Measurements from ENCODE around the gene PHF10. TPM values are rescaled to one million over a fixed set of nuclear protein-coding genes. Genes with fewer than 3 reads are reported as not detected.

Gene PHF10
- total RNA-seq, 1 experiment from 2014 or later, result 6.3 TPM

DNA sequence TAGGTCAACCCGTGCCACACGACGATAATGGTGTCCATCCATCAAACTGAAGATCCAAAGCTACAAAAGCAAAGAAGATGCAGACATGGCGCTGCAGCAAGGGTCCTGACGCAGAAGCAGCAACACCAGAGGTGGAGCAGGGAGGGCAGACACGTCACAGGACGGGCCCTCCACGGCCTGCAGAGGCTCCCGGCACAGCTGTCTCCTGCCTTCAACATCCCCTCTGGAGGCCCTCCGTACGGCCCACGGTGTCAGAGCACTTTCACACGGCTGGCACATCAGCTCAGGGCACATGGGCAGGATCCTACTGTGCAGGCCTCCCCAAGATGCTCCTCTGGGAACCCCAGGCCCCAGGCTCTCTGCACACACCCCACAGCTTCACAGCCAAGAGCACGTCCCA is 60.1 kb downstream of the PHF10 start:
- H3K4me2 ChIP-seq (ENCODE audit: low read length), result no peak overlapping the region
- no peaks in the 10 kb centered on the region for H3F3A ChIP-seq (ENCODE audit: low read length, unreplicated experiment)
- H3K27me3 ChIP-seq (ENCODE audit: low read length), result no peaks in the 10 kb centered on the region
- no peaks in the 10 kb centered on the region for H3K9me3 ChIP-seq (ENCODE audit: low read length)
- no peaks in the 10 kb centered on the region for H3K36me3 ChIP-seq (ENCODE audit: low read depth, low read length)
- no peak overlapping the region for H3K9ac ChIP-seq (ENCODE audit: low read length)
- intact Hi-C loops (cut with micrococcal nuclease), result no loop called here
- H3K79me2 ChIP-seq (ENCODE audit: low read length), result no peaks in the 10 kb centered on the region
- BruUV-seq (replicated peaks), result no TSS peak
- H4K20me1 ChIP-seq (ENCODE audit: low read length), result no peaks in the 10 kb centered on the region
- CTCF ChIA-PET, result no interaction called here
- no peaks in the 10 kb centered on the region for H3K4me1 ChIP-seq (ENCODE audit: insufficient read depth, low read length)
- POLR2A ChIA-PET (ENCODE audit: unreplicated experiment), result no interaction called here
- H2AFZ ChIP-seq (ENCODE audit: low read length), result no peak overlapping the region
- ATAC-seq (no peak), DNase-seq (no peak)
- TF ChIP-seq EZH2 (IDR thresholded peaks at IDR 0.05; ENCODE audit: low read length, unreplicated experiment) (no peak), EZH2phosphoT487 (IDR thresholded peaks at IDR 0.05; ENCODE audit: borderline replicate concordance, low read length) (no peak)
- TF ChIP-seq, protein P1, sequence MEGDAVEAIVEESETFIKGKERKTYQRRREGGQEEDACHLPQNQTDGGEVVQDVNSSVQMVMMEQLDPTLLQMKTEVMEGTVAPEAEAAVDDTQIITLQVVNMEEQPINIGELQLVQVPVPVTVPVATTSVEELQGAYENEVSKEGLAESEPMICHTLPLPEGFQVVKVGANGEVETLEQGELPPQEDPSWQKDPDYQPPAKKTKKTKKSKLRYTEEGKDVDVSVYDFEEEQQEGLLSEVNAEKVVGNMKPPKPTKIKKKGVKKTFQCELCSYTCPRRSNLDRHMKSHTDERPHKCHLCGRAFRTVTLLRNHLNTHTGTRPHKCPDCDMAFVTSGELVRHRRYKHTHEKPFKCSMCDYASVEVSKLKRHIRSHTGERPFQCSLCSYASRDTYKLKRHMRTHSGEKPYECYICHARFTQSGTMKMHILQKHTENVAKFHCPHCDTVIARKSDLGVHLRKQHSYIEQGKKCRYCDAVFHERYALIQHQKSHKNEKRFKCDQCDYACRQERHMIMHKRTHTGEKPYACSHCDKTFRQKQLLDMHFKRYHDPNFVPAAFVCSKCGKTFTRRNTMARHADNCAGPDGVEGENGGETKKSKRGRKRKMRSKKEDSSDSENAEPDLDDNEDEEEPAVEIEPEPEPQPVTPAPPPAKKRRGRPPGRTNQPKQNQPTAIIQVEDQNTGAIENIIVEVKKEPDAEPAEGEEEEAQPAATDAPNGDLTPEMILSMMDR (conservative IDR thresholded peaks at IDR 0.05; ENCODE audit: low read depth, low read length), result no peak
- H3K4me3 ChIP-seq (ENCODE audit: low read length), result no peak overlapping the region
- no peak overlapping the region for H3K27ac ChIP-seq (ENCODE audit: low read length)
- no peaks in the 10 kb centered on the region for H3K9me2 ChIP-seq (replicated peaks; ENCODE audit: low read length)

DNA sequence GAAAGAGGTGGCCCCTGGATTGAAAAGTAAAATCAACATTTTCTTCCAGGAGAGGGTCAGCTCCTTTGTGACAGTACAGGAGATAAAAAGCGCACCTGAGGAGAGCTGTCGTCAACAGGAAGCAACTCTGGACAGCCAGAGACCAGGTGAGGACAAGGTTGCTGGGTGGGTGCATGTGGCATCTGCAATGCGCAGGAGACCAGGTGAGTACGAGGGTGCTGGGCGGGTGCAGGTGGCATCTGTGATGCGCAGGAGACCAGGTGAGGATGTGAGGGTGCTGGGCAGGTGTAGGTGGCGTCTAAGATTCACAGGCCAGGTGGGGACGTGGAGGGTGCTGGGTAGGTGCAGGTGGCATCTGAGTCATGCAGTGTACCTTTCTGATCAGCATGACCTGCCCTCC is 60.8 kb downstream of the PHF10 start:
- intact Hi-C loops (cut with micrococcal nuclease), result no loop called here
- no peaks in the 10 kb centered on the region for H3K79me2 ChIP-seq (ENCODE audit: low read length)
- ChIA-PET POLR2A (ENCODE audit: unreplicated experiment) (no interaction called here), CTCF (no interaction called here)
- TF ChIP-seq EZH2 (IDR thresholded peaks at IDR 0.05; ENCODE audit: low read length, unreplicated experiment), result no peak
- no peak for TF ChIP-seq EZH2phosphoT487 (IDR thresholded peaks at IDR 0.05; ENCODE audit: borderline replicate concordance, low read length)
- TF ChIP-seq, protein P1 (conservative IDR thresholded peaks at IDR 0.05; ENCODE audit: low read depth, low read length), result no peak
- H3K9me3 ChIP-seq (ENCODE audit: low read length), result no peaks in the 10 kb centered on the region
- no peaks in the 10 kb centered on the region for H3K27me3 ChIP-seq (ENCODE audit: low read length)
- no peaks in the 10 kb centered on the region for H3K4me1 ChIP-seq (ENCODE audit: insufficient read depth, low read length)
- H3K36me3 ChIP-seq (ENCODE audit: low read depth, low read length), result no peaks in the 10 kb centered on the region
- H3K9ac ChIP-seq (ENCODE audit: low read length), result no peak overlapping the region
- BruUV-seq (replicated peaks), result no TSS peak
- H4K20me1 ChIP-seq (ENCODE audit: low read length), result no peaks in the 10 kb centered on the region
- no peak overlapping the region for H3K4me2 ChIP-seq (ENCODE audit: low read length)
- H3K4me3 ChIP-seq (ENCODE audit: low read length), result no peak overlapping the region
- no peaks in the 10 kb centered on the region for H3K9me2 ChIP-seq (replicated peaks; ENCODE audit: low read length)
- H2AFZ ChIP-seq (ENCODE audit: low read length), result no peak overlapping the region
- H3K27ac ChIP-seq (ENCODE audit: low read length), result no peak overlapping the region
- ATAC-seq (no peak), DNase-seq (no peak)
- H3F3A ChIP-seq (ENCODE audit: low read length, unreplicated experiment), result no peaks in the 10 kb centered on the region

DNA sequence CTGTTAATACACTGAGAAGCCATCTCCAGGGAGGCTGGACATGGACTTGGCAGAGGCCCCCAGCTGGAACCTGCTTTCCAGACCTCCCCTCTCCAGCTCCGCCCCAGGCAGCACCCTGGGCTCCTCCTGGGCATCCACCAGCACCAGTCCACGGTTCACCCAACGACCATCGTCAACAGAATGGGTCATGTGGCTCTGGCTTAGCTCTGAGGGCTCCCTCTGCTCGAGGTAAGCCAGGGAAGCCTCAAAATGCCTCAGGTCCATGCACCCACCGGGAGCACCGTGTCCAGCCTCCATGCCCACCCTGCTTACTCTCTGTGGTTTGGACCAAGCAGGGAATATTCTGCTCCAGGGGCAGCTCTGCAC is 62.9 kb downstream of the PHF10 start:
- Histone ChIP-seq H3K27me3 (ENCODE audit: low read length) (no peaks in the 10 kb centered on the region), H3K79me2 (ENCODE audit: low read length) (no peaks in the 10 kb centered on the region), H3K9me2 (replicated peaks; ENCODE audit: low read length) (no peaks in the 10 kb centered on the region), H3K27ac (ENCODE audit: low read length) (no peak overlapping the region), H4K20me1 (ENCODE audit: low read length) (no peaks in the 10 kb centered on the region), H3K9me3 (ENCODE audit: low read length) (no peaks in the 10 kb centered on the region), H3K4me1 (ENCODE audit: insufficient read depth, low read length) (no peaks in the 10 kb centered on the region), H2AFZ (ENCODE audit: low read length) (no peak overlapping the region), H3K9ac (ENCODE audit: low read length) (no peak overlapping the region), H3K4me2 (ENCODE audit: low read length) (no peak overlapping the region), H3K36me3 (ENCODE audit: low read depth, low read length) (no peaks in the 10 kb centered on the region), H3F3A (ENCODE audit: low read length, unreplicated experiment) (no peaks in the 10 kb centered on the region), H3K4me3 (ENCODE audit: low read length) (no peak overlapping the region)
- no peak for TF ChIP-seq EZH2 (IDR thresholded peaks at IDR 0.05; ENCODE audit: low read length, unreplicated experiment)
- no peak for TF ChIP-seq EZH2phosphoT487 (IDR thresholded peaks at IDR 0.05; ENCODE audit: borderline replicate concordance, low read length)
- TF ChIP-seq, protein P1 (conservative IDR thresholded peaks at IDR 0.05; ENCODE audit: low read depth, low read length), result no peak
- intact Hi-C loops (cut with micrococcal nuclease), result no loop called here
- no TSS peak for BruUV-seq (replicated peaks)
- DNase-seq, result no peak
- ChIA-PET POLR2A (ENCODE audit: unreplicated experiment) (no interaction called here), CTCF (no interaction called here)
- no peak for ATAC-seq

All from PC-3 (cell line).